Left colon (tissue), 2 donors: ENCODE measurements around the gene EMC9. TPM values are rescaled to one million over a fixed set of nuclear protein-coding genes. Genes with fewer than 3 reads are reported as not detected.

Experiments used
- ATAC-seq: fragments of 200-7000 bp; cut with Tn5 transposase; one replicate; pipeline ENCODE4 v1.9.1; 2020; ENCODE audit warnings: mild to moderate bottlenecking, moderate library complexity
- DNase-seq, 2 donors: peaks; one replicate each; pipeline ENCODE4 v3.0.0-alpha.2; 2020
- intact Hi-C, 2 donors: fragments of 100-400 bp; cut with DNase I in 1 of 2; cut with micrococcal nuclease in 1 of 2; formaldehyde crosslinking; loops; one replicate each; pipeline versions ENCODE4 v1.11.2 to v1.14.0; 2022; cut with DNase I, micrococcal nuclease
- total RNA-seq, 2 donors: library from RNA; stranded (reverse); fragmentation: NEBNext Ultra II Directional; extraction: Animal tissue kit (Norgen Biotek cat#: 25700); gene quantifications; one replicate each; pipeline ENCODE4 v1.2.1, GENCODE V29; 2021
- donor health status: DM: no; HTN: no; CAD: no.
- donor health status: DM: yes; HTN: yes; CAD: no.

Gene EMC9
- total RNA-seq, 2 donors from 2014 or later, result 13.9 to 25.7 TPM

DNA sequence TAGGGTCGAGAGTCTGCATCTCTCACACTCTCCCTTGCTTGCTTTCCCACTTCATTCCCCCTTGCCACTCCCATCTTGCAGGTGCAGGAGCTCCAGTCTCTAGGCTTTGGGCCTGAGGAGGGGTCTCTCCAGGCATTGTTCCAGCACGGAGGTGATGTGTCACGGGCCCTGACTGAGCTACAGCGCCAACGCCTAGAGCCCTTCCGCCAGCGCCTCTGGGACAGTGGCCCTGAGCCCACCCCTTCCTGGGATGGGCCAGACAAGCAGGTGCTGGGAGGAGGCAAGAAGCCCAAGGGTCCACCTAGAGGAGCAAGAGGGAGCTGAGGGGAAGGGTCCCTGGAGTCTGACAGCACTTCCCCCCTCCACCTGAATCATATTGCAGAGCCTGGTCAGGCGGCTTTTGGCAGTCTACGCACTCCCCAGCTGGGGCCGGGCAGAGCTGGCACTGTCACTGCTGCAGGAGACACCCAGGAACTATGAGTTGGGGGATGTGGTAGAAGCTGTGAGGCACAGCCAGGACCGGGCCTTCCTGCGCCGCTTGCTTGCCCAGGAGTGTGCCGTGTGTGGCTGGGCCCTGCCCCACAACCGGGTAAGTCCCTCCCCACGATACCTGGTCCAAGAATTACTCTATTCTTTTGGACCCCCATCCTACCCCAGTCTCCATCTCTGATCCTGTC is 10.2 kb upstream of the EMC9 start:
- intact Hi-C loops, result no loop called here
- ATAC-seq (no peak), DNase-seq (no peak)

DNA sequence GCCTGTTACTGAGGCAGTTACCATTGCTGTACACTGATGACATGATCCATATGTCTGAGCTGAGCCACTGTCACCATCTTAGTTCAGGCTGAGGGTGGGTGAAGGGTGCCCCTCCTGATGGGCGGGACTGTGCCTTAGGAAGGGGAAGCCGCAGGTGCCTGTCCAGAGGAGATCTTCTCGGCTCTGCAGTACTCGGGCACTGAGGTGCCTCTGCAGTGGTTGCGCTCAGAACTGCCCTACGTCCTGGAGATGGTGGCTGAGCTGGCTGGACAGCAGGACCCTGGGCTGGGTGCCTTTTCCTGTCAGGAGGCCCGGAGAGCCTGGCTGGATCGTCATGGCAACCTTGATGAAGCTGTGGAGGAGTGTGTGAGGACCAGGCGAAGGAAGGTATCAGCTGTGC is 9.6 kb upstream of the EMC9 start:
- ATAC-seq (no peak), DNase-seq (no peak)
- intact Hi-C loops, result no loop called here

DNA sequence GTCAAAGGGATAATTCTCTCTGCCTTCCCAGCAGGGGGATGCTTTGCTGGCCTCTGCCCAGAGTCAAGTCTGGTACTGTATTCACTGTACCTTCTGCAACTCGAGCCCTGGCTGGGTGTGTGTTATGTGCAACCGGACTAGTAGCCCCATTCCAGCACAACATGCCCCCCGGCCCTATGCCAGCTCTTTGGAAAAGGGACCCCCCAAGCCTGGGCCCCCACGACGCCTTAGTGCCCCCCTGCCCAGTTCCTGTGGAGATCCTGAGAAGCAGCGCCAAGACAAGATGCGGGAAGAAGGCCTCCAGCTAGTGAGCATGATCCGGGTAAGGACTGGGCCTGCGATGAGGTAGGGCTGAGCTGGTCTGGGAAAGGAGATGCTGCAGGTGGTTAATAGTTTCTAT is 9.2 kb upstream of the EMC9 start:
- ATAC-seq, result no peak
- no peak for DNase-seq
- intact Hi-C loops, result no loop called here

DNA sequence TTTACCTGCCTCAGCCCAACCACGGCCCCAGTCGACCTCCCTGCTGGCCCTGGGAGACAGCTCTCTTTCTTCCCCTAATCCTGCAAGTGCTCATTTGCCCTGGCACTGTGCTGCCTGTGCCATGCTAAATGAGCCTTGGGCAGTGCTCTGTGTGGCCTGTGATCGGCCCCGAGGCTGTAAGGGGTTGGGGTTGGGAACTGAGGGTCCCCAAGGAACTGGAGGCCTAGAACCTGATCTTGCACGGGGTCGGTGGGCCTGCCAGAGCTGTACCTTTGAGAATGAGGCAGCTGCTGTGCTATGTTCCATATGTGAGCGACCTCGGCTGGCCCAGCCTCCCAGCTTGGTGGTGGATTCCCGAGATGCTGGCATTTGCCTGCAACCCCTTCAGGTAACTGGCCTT is 8.7 kb upstream of the EMC9 start:
- no peak for ATAC-seq
- intact Hi-C loops, result no loop called here
- no peak for DNase-seq

DNA sequence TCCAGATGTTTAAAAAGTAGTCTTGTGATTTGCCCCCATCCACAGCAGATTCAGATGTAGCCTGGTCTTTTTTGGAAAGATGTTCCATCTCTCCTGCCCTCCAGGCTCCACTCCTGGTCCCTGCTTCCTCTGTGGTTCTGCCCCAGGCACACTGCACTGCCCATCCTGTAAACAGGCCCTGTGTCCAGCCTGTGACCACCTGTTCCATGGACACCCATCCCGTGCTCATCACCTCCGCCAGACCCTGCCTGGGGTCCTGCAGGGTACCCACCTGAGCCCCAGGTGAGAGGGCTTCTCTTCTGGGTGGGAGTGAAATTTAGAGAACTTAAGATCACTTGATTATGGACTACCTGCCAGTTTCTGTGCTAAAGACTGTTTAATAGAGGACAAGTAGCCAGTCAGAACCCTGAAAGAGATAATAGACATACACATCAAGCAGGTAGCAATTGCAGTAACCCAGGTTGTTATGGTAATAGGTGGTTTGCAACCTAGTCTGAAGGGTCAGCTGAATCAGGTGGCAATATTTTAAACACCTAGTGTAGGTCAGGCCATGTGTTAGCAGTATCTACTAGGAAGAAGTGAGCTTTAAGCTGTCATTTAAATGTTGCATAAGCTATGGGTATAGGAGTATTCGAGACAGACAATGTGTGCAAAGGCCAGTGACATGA is 8.0 kb upstream of the EMC9 start:
- no peak for DNase-seq
- ATAC-seq, result no peak
- intact Hi-C loops, result no loop called here

DNA sequence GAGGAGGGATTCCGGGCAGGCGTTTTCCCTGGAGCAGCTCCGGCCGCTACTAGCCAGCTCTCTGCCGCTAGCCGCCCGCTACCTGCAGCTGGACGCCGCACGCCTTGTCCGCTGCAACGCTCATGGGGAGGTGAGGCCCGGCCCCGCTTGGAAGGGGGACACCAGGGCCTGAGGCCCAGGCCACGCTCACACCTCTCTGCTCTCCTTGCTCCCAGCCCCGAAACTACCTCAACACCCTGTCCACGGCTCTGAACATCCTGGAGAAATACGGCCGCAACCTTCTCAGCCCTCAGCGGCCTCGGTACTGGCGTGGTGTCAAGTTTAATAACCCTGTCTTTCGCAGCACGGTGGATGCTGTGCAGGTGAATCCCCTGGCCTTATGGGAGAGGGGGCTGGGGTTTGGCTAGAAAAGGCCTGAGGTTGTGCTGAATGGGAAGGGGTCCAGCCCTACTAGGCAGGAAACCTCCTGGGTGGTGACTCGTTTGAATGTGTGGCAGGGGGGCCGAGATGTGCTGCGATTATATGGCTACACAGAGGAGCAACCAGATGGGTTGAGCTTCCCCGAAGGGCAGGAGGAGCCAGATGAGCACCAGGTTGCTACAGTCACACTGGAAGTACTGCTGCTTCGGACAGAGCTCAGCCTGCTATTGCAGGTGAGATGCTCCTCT is 6.5 kb upstream of the EMC9 start:
- intact Hi-C loops, result no loop called here
- ATAC-seq (no peak), DNase-seq (no peak)

DNA sequence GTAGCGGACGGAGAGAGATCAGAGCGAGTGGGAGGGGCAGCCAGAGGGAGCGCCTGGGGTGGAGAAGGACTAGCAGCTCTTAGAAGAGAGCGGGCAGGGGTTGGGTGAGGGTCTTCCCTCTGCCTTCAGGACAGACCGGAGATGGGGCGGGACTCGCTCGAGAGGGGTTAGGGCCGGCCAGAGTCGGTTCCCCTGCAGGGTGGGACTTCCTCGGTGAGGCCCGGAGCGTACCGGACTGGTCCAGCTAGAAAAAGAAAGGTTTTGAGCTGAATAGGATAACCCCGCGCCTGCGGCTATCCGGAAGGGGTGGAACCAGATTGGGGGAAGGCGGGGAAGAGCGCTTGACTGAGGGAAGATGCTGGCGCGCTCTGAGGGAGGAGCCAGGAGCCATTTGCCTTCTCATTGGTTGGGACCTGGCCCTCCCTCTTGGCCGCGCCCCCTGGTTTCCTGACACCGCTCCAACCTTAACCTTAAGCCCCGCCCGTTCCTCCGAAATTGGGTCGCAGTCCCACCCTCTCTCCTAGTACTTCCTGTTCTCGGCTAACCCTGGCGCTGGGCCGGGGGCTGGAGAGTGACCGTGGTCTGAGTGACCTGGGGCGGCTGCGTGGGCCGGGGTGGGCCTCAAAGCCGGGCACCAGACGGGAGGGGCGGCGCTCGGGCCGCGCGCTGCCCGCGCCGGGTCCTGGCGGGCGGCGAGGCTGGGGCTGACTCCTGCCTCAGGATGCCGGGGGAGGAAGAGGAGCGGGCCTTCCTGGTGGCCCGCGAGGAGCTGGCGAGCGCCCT is 5.8 kb upstream of the EMC9 start, which contains the start of gene RNF31:
Gene RNF31, plus strand, starts transcription at position 521 of the 783 bp plus-strand sequence. Its CDS starts 201 bp downstream, at position 722.
- peak; percentile 86 for ATAC-seq
- DNase-seq, result peak; percentile 98 to 99
- intact Hi-C loops, result no loop called here

DNA sequence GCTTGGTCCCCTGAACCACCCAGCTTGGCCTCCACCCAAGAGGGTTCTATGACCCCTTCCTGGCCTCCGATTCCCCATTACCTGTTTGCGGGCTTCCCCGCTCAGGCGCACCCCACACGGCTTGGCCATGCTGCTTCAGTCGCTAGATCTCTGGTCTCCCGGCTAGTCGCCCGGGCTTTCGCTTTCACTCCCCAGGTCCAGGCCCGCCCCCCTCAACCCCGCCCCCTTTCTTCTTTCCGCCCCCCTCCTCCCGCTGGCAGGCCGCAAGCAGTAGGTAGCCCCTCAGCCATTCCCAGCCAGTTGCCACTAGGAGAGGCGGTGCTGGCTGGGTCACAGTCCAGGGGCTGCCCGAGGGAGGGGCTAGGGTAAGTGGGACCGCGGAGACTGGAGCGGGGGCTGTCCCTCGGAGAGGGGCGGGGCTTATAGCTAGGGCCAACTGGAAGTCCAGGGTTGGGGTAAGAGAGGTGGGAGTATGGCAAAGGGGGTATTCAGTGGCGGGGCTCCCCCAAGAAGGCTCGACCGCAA is 5.1 kb upstream of the EMC9 start, which contains the start of gene PSME2:
Gene PSME2, minus strand, starts transcription at position 158 of the 525 bp plus-strand sequence. Its CDS starts 29 bp downstream, at position 129.
- ATAC-seq, result peak; percentile 74
- DNase-seq, result peak; percentile 95 to 99
- intact Hi-C loops, result no loop called here

DNA sequence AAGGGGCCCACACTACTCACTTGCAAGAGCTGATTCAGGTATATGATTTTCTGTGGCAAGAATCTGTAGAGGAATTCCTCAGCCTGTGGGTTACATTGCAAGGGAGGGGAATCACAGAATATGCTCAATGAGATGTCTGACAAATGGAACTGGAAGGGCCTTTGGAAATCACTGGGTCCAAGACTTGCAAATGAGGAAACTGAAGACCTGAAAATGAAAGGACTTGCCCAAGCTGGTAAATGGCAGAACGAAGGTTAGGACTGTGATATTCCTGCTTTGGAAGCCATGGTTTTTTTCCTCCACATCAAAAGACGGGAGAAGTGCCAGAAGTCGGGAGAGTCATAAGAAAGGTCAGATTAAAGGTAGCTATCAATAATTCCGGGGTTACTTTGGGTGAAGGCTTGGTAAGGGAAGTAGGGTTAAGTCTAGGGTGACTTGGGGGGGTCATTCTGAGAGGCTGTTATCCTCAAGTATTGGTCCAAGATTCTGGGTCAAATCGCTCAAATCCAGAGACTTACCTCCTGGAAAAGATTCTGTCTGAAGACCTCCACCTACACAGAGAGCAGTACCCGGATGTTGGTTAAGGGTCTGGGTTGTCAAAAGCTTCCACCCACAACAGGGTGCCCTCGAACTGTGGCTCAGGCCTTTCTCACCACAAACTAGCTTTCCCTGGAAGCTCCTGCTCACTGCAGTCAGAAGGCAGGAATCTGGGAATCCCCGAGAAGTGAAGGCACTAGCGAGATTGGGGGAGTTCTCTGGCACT is 4.5 kb upstream of the EMC9 start:
- intact Hi-C loops, result no loop called here
- ATAC-seq (no peak), DNase-seq (no peak)

DNA sequence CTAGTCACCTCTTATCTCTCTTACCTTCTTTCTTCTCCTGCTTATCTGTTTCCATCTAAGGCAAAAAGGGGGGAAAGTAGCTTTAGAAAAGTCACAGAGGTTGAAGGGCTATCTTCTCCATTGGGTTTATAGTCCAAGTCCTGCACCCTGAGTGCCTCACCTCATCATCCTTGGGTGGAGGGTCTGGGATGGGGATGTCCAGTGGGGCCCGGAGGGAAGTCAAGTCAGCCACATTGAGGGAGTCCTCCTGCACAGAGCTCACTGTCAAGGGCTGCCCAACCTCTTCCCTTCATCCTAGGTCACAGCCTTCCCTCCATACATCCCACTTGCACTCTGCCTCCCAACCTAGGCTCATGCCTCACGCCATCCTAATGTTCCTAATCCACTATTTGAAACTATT is 3.8 kb upstream of the EMC9 start:
- no peak for DNase-seq
- no peak for ATAC-seq
- intact Hi-C loops, result no loop called here

DNA sequence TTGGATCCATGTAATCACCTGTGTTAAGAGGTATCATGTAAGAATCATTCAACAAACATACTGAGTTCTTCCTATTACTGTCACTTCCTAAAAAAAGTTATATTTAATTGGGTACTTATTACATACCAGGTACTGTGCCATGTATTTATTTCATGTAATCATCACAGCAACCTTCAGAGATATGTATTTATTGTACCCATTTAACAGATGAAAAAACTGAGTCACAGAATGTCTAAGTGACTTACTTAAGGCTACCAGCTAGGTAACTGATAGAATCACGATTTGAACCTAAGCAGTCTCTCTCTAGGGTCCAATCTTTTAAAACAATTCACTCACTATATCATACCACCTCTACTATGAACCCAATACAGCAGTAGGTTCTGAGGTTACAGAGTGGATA is 3.1 kb upstream of the EMC9 start:
- ATAC-seq (no peak), DNase-seq (no peak)
- intact Hi-C loops, result no loop called here

DNA sequence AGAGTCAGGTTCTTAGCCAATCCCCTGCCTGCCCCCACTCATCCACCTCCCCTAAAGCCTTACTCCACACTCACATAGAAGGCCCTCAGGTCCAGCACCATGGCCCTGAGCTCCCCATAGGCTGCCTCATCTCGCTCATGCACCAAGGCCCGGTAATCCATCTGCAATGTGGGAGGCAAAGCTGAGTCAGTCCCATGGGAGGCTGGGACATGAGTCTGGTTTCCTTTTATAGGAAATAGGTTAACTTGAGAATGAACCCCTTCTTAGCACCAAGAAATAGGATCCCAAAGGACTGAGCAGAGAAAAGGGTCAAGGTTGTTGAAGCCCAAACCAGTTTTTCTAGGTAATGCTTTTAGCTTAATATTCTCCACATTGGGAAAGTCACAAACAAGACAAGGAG is 2.1 kb upstream of the EMC9 start:
- ATAC-seq (no peak), DNase-seq (no peak)
- intact Hi-C loops, result no loop called here

DNA sequence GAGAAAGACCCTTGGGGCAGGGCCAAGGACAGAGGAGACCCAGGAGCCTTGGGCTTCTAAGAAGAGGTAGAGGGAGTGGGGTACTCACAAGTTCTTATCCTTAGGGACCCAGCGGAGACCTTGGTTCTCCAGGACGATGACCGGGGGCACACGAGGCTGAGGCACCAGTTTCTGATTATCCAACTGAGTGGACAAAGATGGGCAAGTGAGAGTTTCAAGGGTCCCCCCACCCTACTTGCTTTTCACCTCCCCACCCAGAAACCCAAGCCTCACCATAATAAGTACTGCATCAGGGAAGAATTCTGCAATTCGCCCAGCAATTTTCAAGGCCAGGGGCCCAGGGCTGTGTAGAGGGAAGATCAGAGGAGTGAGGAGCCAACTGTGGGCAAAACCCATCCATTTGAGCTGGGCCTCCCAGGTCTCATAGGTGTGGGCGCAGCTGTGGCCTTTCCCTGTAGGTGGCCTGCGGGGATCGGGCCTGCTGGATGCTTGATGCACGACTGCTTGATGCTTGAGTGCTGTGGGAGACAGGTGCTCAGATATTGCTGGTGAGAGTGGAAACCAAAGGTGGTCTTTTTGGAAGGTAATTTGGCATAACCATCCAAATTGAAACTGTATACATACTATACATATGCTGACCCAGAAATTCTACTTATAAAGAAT is 2.0 kb downstream of the EMC9 start:
- ATAC-seq (no peak), DNase-seq (no peak)
- intact Hi-C loops, result no loop called here

DNA sequence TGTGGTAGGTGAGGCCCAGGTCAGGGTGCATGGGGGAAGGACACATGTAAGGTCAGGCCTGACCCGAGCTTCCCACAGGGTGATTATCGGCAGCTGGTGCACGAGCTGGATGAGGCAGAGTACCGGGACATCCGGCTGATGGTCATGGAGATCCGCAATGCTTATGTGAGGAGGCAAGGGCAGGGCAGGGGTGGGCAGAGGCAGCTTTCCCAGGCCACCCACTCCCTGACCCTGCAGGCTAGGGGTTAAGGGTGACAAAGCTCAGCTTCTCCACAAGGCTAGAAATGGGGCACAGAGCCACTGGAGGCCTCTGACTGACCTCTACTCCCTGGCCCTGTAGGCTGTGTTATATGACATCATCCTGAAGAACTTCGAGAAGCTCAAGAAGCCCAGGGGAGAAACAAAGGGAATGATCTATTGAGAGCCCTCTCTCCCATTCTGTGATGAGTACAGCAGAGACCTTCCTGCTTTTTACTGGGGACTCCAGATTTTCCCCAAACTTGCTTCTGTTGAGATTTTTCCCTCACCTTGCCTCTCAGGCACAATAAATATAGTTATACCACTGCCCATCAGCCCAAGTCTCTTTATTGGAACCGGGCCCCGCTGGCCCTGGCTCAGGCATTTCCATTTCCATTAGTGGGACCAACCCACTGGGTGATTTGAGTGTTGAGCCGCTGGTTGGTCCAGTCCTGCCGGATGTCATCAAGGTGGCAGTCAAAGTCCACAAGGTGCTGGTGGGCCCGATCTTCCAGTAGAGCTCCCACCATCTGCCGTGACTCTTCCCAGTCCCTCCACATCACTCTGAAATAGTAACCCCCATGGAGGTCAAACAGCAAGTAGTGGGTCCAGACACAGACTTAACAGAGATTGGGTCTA is 2.8 kb downstream of the EMC9 start:
- DNase-seq (no peak), ATAC-seq (no peak)
- intact Hi-C loops, result no loop called here

DNA sequence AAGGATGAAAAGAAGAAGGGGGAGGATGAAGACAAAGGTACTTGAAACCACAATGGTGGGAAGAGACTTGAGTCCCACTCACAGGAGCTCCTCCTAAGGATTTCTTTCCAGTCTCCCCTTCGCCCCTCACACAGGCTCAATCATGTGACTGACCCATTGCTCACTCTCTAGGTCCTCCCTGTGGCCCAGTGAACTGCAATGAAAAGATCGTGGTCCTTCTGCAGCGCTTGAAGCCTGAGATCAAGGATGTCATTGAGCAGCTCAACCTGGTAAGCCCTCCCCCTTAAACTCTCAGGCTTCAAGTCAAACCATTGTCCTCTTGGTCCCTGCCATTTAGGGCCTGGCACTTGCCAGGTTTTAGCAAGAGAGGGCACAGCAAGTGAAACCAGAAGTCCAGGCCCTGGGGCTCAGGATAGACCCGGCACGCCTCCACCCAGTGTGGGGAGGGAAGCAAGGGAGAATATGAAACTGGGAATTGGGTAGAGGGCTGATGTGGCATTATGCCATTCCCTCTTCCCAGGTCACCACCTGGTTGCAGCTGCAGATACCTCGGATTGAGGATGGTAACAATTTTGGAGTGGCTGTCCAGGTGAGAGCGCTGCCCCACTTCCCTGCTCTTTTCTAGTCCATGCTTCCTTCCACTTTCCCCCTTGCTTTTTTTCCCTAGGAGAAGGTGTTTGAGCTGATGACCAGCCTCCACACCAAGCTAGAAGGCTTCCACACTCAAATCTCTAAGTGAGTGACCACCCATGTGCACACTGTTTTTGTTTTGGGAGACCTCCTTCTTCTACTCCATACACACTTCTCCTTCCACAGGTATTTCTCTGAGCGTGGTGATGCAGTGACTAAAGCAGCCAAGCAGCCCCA is 3.6 kb downstream of the EMC9 start:
- ATAC-seq (no peak), DNase-seq (no peak)
- intact Hi-C loops, result no loop called here
